GM19328 (cell line): ENCODE results near the gene MAP2K5.

Source experiments
- ATAC-seq: cut with Tn5 transposase; IDR thresholded peaks from one replicate; pipeline ENCODE4 v1.9.1; 2021; ENCODE audit warnings: mild to moderate bottlenecking, moderate library complexity; ENCODE audit not compliant: unreplicated experiment

The MAP2K5 gene

GRCh38 chr15:67799801-67800205 is 257.3 kb downstream of the MAP2K5 start:
- ATAC-seq, result no peak

DNA sequence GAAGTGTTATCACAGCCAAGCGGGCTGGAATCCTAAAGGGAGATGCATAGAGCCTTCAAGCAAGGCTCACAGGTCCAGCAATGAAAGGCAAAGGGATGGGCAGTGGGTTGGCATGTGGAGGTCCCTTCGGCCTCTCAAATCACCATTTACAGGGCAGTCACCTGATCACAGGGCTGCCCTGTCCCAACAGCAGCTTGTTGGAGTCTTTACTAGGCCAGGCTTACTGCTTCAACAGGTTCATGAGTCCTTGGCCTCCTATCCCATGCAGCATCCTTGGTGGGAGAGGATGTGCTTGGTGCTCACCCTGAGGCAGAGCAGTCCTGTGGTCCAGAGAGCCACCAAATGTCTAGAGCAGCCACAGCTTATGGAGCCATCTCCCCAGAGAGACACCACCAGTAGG is 258.6 kb downstream of the MAP2K5 start:
- no peak for ATAC-seq

DNA sequence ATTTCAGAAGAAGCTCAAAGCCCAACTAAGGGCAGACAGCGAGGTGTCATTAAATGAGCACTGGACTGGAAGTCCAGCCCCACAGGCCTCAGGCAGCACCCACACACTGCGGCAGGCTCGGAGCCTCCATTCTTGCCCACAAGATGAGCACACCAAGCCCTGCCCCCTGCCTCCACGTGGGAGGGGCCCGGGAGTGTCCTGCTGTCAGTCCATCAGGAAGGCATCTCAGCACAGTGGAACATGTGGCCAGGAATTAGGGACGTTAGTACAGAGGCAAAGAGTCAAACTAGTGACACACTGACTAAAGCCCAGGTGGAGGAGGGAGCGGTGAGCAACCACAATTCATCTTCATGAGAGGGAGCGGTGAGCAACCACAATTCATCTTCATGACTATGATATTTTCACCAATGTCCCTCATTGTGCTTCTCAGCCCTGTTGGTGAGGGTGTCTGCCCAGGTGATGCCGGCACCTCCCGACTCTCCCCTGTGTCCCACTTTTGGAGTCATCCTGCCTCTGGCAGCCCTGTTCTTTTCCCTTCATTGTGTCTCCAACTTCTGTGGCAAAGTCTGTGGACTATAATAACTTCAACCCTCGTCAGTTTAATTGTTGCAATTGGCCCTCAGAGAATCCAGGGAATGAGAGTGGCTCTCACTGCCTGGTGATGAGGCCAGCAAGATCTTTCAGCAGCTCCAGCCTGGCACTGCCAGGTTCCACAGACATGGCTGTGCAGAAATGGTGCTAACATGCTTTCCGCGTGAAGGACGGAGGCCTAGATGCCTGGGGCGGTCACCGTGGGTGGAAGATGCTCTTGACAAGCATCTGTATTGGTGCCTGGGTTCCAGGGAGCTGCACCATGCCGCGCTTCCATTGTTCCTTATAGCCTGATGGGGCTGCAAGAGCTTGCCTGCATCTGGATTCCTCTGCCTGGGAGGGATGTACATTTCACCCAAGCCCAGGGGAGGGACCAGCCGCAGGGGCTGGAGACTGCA is 259.7 kb downstream of the MAP2K5 start:
- no peak for ATAC-seq

DNA sequence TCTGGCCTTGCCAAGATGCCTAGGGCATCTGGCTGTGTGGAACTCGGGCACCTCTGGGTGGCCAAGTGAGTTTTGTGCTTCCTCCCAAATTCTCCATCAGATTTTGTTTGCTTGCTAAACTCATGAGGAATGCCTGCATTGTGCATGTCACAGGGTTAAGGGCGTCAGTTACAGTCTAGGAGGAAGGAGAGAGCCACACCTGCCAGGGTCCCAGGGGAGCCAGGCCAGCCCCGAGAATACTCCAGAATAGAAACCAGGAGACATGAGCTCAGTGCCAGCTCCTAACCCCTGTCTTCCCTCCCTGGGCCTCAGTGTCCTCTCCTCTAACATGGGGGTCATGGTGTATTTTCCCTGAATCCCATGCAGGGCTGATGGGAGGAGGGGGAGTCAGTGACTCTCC is 260.8 kb downstream of the MAP2K5 start:
- no peak for ATAC-seq

GRCh38 chr15:67803996-67804843 is 261.7 kb downstream of the MAP2K5 start:
- no peak for ATAC-seq

DNA sequence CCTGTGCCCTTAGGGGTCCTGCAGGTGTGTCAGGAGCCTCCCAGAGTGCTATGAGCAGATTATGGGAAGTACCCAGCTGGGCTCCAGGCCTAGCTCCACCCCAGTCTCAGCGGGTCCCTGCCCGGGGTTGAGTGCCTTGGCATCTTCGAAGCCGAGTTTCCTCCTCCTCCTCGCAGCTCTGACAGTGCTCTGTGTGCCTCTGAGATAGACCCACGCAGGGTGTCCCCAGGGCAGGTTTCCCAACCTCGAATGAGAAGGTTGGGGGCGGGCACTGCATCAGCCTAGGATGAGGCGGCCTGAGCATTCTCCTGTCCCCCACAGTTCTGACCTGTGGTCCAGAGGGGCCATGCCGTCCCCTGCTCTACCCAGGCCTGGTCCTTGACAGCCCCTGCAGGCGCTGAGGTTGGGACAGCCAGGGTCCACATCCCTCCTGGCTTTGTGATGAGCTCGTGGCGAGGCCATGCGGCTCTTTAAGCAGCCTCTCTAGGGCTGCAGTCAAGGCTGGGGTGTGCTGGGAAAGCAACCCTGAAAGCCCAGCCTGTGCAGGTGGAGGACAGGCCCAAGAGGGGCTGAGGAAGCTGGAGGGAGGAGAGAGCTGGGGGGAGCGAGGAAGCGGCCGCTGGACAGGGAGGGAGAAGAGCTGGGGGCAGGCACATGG is 262.6 kb downstream of the MAP2K5 start:
- ATAC-seq, result no peak

GRCh38 chr15:67805666-67806516 is 263.4 kb downstream of the MAP2K5 start:
- ATAC-seq, result no peak

GRCh38 chr15:67806536-67806935 is 264.0 kb downstream of the MAP2K5 start:
- no peak for ATAC-seq

DNA sequence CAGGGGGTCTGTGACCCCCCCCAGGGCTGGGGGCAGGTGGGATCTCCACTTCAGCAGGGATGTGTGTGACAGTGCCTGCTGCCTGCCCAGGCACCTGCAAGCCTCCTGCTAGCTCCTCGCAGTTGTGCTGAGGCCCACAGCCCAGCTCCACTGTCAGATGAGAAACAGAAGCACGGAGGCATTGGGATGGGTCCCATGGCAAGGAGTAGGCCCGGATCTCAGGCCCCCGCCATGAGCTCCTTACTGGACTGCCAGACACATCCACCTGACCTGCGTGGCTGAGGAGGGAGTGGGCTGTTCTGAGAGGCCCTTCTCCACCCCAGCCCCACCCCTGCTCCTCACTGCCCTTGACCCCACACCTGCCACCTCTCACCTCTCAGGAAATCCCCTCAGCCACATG is 264.6 kb downstream of the MAP2K5 start:
- no peak for ATAC-seq

DNA sequence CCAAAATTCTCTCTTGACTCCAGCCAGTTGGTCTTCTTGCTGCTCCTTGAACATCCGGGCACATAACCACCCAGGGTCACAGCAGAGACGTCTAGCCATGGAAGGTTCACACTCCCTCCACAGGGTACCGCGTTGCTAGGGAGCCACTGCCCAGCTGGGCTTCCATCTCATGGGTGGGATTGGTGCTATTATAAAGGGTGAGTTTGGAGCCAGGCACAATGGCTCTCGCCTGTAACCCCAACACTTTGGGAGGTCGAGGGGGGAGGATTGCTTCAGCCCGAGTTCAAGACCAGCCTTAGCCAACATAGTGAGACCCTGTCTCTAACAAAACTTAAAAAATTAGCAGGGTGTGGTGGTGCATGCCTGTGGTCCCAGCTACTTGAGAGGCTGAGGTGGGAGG is 265.3 kb downstream of the MAP2K5 start:
- no peak for ATAC-seq

GRCh38 chr15:67808821-67809220 is 266.3 kb downstream of the MAP2K5 start:
- ATAC-seq, result no peak

DNA sequence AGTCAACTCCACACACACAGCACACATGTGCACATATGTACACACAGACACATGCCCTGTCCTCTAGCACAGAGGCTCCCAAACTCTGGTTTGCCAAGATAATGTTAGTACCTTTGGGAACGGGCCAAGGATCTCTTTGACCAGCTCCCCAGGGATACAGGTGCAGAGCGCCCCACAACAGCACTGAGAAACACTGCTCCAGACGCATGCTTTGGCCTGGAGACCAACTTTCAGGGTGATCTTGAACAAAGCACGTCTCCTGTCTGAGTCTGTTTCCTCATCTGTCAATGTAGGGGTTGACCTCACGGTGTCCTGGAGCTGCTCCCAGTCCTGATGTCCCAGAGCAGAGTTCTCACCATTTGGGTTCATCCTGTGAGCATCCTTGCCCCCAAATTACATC is 266.9 kb downstream of the MAP2K5 start:
- no peak for ATAC-seq

DNA sequence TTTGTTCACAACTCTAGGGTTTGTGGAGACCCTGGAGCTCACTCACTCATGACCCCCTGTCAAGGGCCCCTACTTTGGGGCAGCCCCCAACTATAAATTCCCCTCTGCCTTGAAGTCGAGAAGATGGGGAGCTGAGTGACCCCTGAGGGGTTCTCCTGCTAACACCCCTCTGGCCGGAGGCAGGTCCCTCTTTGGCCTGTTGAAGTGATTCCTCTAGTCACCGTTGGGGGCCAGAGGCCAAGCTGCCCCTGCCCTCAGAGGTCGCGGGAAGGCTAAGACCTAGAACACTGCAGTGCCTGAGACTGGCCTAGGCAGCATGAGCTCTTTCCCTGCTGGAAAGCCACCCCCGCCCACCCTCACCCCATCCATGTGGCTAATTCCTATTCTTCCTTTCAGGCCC is 267.4 kb downstream of the MAP2K5 start:
- ATAC-seq, result no peak

GRCh38 chr15:67812241-67812644 is 269.7 kb downstream of the MAP2K5 start:
- ATAC-seq, result no peak

GRCh38 chr15:67813104-67813634 is 270.7 kb downstream of the MAP2K5 start:
- ATAC-seq, result no peak

GRCh38 chr15:67815036-67815592 is 272.6 kb downstream of the MAP2K5 start:
- ATAC-seq, result no peak

GRCh38 chr15:67816668-67817067 is 274.2 kb downstream of the MAP2K5 start:
- no peak for ATAC-seq

- no peak for ATAC-seq
These were observed 276.0 kb downstream of the MAP2K5 start for GRCh38 chr15:67818464-67818863.

- no peak for ATAC-seq
These were observed 277.1 kb downstream of the MAP2K5 start for GRCh38 chr15:67819636-67820035.
